Memory B cell (primary cell): Measurements from ENCODE around the gene CREBZF.
"Not testable (repeated sequence)": the region's sequence is repeated elsewhere in the genome, so short reads cannot be mapped to it uniquely, and the experiment has no call there.

Experiments
- ATAC-seq: fragments of 150-1000 bp; cut with Tn5 transposase; 2 replicates; pipeline ENCODE4 v1.10.0; 2021; ENCODE audit warnings: low read depth, mild to moderate bottlenecking, moderate library complexity
- DNase-seq, 2 donors: peaks; one replicate each; pipeline ENCODE4 v3.0.0; 2022; ENCODE audit warnings: low spot score in 2 of 2
- H3K27ac Mint-ChIP-seq: one replicate; pipeline ENCODE4 v1.8.0; 2022; ENCODE audit warnings: mild to moderate bottlenecking, moderate library complexity, mixed read lengths
- H3K27me3 Mint-ChIP-seq: one replicate; pipeline ENCODE4 v1.8.0; 2022; ENCODE audit warnings: mixed read lengths
- H3K36me3 Mint-ChIP-seq: one replicate; pipeline ENCODE4 v1.8.0; 2022; ENCODE audit warnings: mild to moderate bottlenecking, mixed read lengths
- H3K4me1 Mint-ChIP-seq: one replicate; pipeline ENCODE4 v1.8.0; 2022; ENCODE audit warnings: mixed read lengths
- H3K4me3 Mint-ChIP-seq: one replicate; pipeline ENCODE4 v1.8.0; 2022; ENCODE audit warnings: mild to moderate bottlenecking, moderate library complexity, mixed read lengths
- H3K9me3 Mint-ChIP-seq: one replicate; pipeline ENCODE4 v1.8.0; 2022; ENCODE audit warnings: mixed read lengths

The CREBZF gene

GRCh38 chr11:85685125-85685819, 20.3 kb upstream of the CREBZF start:
- no peak overlapping the region for H3K4me3 Mint-ChIP-seq
- no peak overlapping the region for H3K27ac Mint-ChIP-seq

GRCh38 chr11:85682330-85683305, 17.7 kb upstream of the CREBZF start:
- H3K27ac Mint-ChIP-seq, result peak overlapping the region; percentile 64
- peak overlapping the region; percentile 87 for H3K4me3 Mint-ChIP-seq
- peak; percentile 35 to 46 for DNase-seq

More at GRCh38 chr11:85685125-85685819, 20.3 kb upstream of the CREBZF start:
- no peak for DNase-seq
- no peaks in the 10 kb centered on the region for H3K36me3 Mint-ChIP-seq
- H3K9me3 Mint-ChIP-seq, result peaks cover 1% of the 10 kb centered on the region
- peaks cover 11% of the 10 kb centered on the region for H3K4me1 Mint-ChIP-seq
- ATAC-seq, result no peak
- peaks cover 13% of the 10 kb centered on the region for H3K27me3 Mint-ChIP-seq

GRCh38 chr11:85680897-85681296, 16.0 kb upstream of the CREBZF start:
- no peak overlapping the region for H3K27ac Mint-ChIP-seq
- ATAC-seq (no peak), DNase-seq (no peak)
- peaks cover 1% of the 10 kb centered on the region for H3K9me3 Mint-ChIP-seq
- H3K36me3 Mint-ChIP-seq, result no peaks in the 10 kb centered on the region
- H3K27me3 Mint-ChIP-seq, result peaks cover 12% of the 10 kb centered on the region
- H3K4me3 Mint-ChIP-seq, result no peak overlapping the region
- H3K4me1 Mint-ChIP-seq, result peaks cover 11% of the 10 kb centered on the region

More at GRCh38 chr11:85682330-85683305, 17.7 kb upstream of the CREBZF start:
- ATAC-seq, result peak; percentile 87
- Mint-ChIP-seq H3K36me3 (no peaks in the 10 kb centered on the region), H3K27me3 (peaks cover 14% of the 10 kb centered on the region), H3K4me1 (peaks cover 11% of the 10 kb centered on the region), H3K9me3 (peaks cover 1% of the 10 kb centered on the region)

GRCh38 chr11:85679576-85679975, 14.6 kb upstream of the CREBZF start:
- Mint-ChIP-seq H3K9me3 (peaks cover 1% of the 10 kb centered on the region), H3K27ac (no peak overlapping the region), H3K27me3 (peaks cover 6% of the 10 kb centered on the region), H3K36me3 (no peaks in the 10 kb centered on the region), H3K4me1 (peaks cover 11% of the 10 kb centered on the region), H3K4me3 (no peak overlapping the region)
- no peak for ATAC-seq
- DNase-seq, result no peak

GRCh38 chr11:85673393-85673792, 8.5 kb upstream of the CREBZF start:
- Mint-ChIP-seq H3K9me3 (no peaks in the 10 kb centered on the region), H3K4me3 (no peak overlapping the region), H3K4me1 (no peaks in the 10 kb centered on the region), H3K36me3 (no peaks in the 10 kb centered on the region), H3K27ac (no peak overlapping the region), H3K27me3 (no peaks in the 10 kb centered on the region)
- ATAC-seq (no peak), DNase-seq (no peak)

GRCh38 chr11:85672105-85672902, 7.4 kb upstream of the CREBZF start:
- DNase-seq (no peak), ATAC-seq (peak; percentile 52)
- no peaks in the 10 kb centered on the region for H3K27me3 Mint-ChIP-seq
- H3K4me1 Mint-ChIP-seq, result no peaks in the 10 kb centered on the region
- no peak overlapping the region for H3K27ac Mint-ChIP-seq
- no peaks in the 10 kb centered on the region for H3K9me3 Mint-ChIP-seq
- H3K4me3 Mint-ChIP-seq, result no peak overlapping the region
- H3K36me3 Mint-ChIP-seq, result no peaks in the 10 kb centered on the region

- not testable (repeated sequence) for H3K4me1 Mint-ChIP-seq, H3K27ac Mint-ChIP-seq, ATAC-seq, H3K36me3 Mint-ChIP-seq, DNase-seq, H3K27me3 Mint-ChIP-seq, H3K4me3 Mint-ChIP-seq, H3K9me3 Mint-ChIP-seq
These were observed 6.2 kb upstream of the CREBZF start for GRCh38 chr11:85670949-85671663.

- peaks cover 7% of the 10 kb centered on the region for H3K36me3 Mint-ChIP-seq
- DNase-seq (no peak), ATAC-seq (no peak)
- no peak overlapping the region for H3K4me3 Mint-ChIP-seq
- H3K27ac Mint-ChIP-seq, result no peak overlapping the region
- no peaks in the 10 kb centered on the region for H3K27me3 Mint-ChIP-seq
- H3K9me3 Mint-ChIP-seq, result no peaks in the 10 kb centered on the region
- peaks cover 8% of the 10 kb centered on the region for H3K4me1 Mint-ChIP-seq
These were observed 3.2 kb upstream of the CREBZF start for GRCh38 chr11:85668157-85668556.

GRCh38 chr11:85666687-85667086, 1.8 kb upstream of the CREBZF start:
- no peak overlapping the region for H3K4me3 Mint-ChIP-seq

GRCh38 chr11:85665733-85666132, 804 bp upstream of the CREBZF start:
- Mint-ChIP-seq H3K36me3 (peaks cover 13% of the 10 kb centered on the region), H3K4me3 (peak overlapping the region; percentile 14)
- no peak for ATAC-seq

More at GRCh38 chr11:85666687-85667086, 1.8 kb upstream of the CREBZF start:
- DNase-seq (no peak), ATAC-seq (no peak)
- Mint-ChIP-seq H3K27me3 (no peaks in the 10 kb centered on the region), H3K9me3 (no peaks in the 10 kb centered on the region), H3K4me1 (peaks cover 13% of the 10 kb centered on the region), H3K36me3 (peaks cover 11% of the 10 kb centered on the region), H3K27ac (no peak overlapping the region)

GRCh38 chr11:85663753-85664614, 945 bp downstream of the CREBZF start:
- ATAC-seq, result peak; percentile 78

More at GRCh38 chr11:85665733-85666132, 804 bp upstream of the CREBZF start:
- no peaks in the 10 kb centered on the region for H3K27me3 Mint-ChIP-seq
- peaks cover 14% of the 10 kb centered on the region for H3K4me1 Mint-ChIP-seq
- H3K9me3 Mint-ChIP-seq, result no peaks in the 10 kb centered on the region
- H3K27ac Mint-ChIP-seq, result peak overlapping the region; percentile 94
- no peak for DNase-seq

GRCh38 chr11:85663080-85663752, 1.7 kb downstream of the CREBZF start:
- H3K27me3 Mint-ChIP-seq, result no peaks in the 10 kb centered on the region
- ATAC-seq (no peak), DNase-seq (no peak)
- peak overlapping the region; percentile 93 for H3K4me3 Mint-ChIP-seq
- peak overlapping the region; percentile 94 for H3K27ac Mint-ChIP-seq
- H3K36me3 Mint-ChIP-seq, result peaks cover 18% of the 10 kb centered on the region
- H3K9me3 Mint-ChIP-seq, result no peaks in the 10 kb centered on the region
- peaks cover 20% of the 10 kb centered on the region for H3K4me1 Mint-ChIP-seq

More at GRCh38 chr11:85663753-85664614, 945 bp downstream of the CREBZF start:
- Mint-ChIP-seq H3K36me3 (peaks cover 18% of the 10 kb centered on the region), H3K9me3 (no peaks in the 10 kb centered on the region), H3K27me3 (no peaks in the 10 kb centered on the region), H3K27ac (peak overlapping the region; percentile 94), H3K4me1 (peaks cover 20% of the 10 kb centered on the region), H3K4me3 (peak overlapping the region; percentile 93)
- DNase-seq, result peak; percentile 80 to 88
